RWPE1 (cell line): ENCODE results near the gene FAM76B.
A peak's percentile ranks its signal among the peaks of the same experiment; 100 is the strongest.

Source experiments
- CTCF ChIA-PET: fragments of 350-600 bp; sonication (Branson Sonifier 250); formaldehyde crosslinking; extraction: SDS; loops from one replicate; lab custom pipeline; 2021; lab: Yijun Ruan, JAX
- POLR2A ChIA-PET: fragments of 400-600 bp; formaldehyde crosslinking; extraction: SDS; loops from one replicate; lab custom pipeline; 2020; ENCODE audit warnings: antibody characterized with exemption; ENCODE audit not compliant: low non-redundant PET; lab: Yijun Ruan, JAX
- DNase-seq: peaks from one replicate; pipeline ENCODE4 v3.0.0; 2012; ENCODE audit warnings: low spot score
- H3K27ac ChIP-seq: fragments of 450-650 bp; 2 replicates; pipeline ENCODE4 v1.5.1; 2017
- TF ChIP-seq, protein P1 (sequence below): fragments of 450-650 bp; conservative IDR thresholded peaks from 2 replicates; pipeline ENCODE4 v1.5.1; 2017; ENCODE audit warnings: low read depth, mild to moderate bottlenecking

The FAM76B gene

DNA sequence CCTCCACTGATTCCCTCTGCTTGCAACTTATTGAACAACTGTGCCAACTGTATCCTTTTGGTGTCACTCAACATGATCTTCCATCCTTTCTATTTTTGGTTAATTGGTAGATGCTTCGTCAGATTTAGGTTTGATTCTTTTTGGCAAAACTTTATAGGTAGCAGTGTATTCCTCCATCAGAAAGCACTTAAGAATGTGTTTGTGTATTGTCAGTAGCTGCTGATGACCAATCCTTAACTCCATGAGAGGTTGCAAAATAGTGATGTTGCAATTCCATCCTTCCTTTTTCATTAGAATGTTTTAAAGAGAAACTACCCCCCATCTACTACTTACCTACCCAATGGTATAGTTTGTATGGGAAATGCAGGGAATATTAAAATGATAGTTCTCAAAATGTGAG is 22.1 kb downstream of the FAM76B start:
- ChIA-PET CTCF (interaction anchor here (0.6 kb wide), 1 partner anchor 1145 kb away, joined by 4 read pairs; no protein-coding TSS in a partner anchor), POLR2A (no interaction called here)
- H3K27ac ChIP-seq: no peak overlapping the region
- DNase-seq: no peak
- TF ChIP-seq, protein P1, sequence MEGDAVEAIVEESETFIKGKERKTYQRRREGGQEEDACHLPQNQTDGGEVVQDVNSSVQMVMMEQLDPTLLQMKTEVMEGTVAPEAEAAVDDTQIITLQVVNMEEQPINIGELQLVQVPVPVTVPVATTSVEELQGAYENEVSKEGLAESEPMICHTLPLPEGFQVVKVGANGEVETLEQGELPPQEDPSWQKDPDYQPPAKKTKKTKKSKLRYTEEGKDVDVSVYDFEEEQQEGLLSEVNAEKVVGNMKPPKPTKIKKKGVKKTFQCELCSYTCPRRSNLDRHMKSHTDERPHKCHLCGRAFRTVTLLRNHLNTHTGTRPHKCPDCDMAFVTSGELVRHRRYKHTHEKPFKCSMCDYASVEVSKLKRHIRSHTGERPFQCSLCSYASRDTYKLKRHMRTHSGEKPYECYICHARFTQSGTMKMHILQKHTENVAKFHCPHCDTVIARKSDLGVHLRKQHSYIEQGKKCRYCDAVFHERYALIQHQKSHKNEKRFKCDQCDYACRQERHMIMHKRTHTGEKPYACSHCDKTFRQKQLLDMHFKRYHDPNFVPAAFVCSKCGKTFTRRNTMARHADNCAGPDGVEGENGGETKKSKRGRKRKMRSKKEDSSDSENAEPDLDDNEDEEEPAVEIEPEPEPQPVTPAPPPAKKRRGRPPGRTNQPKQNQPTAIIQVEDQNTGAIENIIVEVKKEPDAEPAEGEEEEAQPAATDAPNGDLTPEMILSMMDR: no peak

DNA sequence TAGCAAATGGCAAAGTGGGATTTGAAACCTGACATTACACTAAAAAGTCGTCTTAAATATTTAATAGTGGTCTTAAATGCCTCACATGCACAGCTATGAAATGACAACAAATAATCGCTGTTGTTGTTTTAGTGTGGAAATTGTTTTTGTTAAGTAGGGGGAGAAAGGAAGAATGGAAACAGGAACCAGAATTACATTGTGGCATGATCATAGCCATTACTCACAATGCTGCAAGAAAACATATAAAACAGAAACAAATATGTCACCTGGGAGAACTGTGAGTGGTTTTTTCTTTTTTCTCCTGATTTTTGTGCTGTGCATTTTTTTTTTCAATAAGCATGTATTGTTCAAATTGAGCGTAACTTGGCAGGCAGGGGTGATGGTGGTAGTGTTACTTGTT is 22.9 kb downstream of the FAM76B start:
- POLR2A ChIA-PET: no interaction called here
- H3K27ac ChIP-seq: no peak overlapping the region
- TF ChIP-seq, protein P1: no peak
- CTCF ChIA-PET: interaction anchor here (0.8 kb wide), 1 partner anchor 612 kb away, joined by 3 read pairs; no protein-coding TSS in a partner anchor
- no peak for DNase-seq

DNA sequence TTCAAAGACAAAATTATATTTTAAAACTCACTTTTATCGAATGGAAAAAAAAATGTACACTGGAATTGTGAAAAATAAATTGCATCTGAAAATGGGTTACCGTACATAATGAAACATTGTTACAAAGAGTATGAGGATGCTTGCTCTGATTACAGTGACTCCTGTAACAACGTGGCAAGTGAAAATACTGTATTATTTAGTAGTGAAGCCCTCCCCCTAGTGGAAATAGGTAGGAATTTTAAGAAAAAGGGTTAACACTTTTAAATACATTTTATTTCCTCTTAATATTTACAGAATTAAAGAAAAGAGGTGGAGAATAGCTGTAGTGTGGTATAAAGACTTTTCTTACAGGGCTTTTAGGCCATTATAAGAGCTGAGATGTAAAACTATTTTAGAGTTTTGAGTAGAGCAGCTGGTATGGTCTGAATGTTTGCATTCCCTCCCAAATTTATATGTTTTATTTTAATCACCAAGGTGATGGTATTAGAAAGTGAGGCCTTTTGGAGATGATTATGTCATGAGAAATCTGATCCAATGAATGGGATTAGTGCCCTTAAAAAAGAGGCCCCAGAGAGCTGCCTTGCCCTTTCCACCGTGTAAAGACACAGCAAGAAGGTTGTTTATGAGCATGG is 25.2 kb downstream of the FAM76B start:
- H3K27ac ChIP-seq: no peak overlapping the region
- TF ChIP-seq, protein P1: peak; percentile 61
- DNase-seq: peak; percentile 46
- POLR2A ChIA-PET: no interaction called here
- CTCF ChIA-PET: interaction anchor here (0.5 to 1.4 kb wide), 3 partner anchors 562 to 773 kb away, joined by 3 to 8 read pairs (median 3); no protein-coding TSS in a partner anchor

DNA sequence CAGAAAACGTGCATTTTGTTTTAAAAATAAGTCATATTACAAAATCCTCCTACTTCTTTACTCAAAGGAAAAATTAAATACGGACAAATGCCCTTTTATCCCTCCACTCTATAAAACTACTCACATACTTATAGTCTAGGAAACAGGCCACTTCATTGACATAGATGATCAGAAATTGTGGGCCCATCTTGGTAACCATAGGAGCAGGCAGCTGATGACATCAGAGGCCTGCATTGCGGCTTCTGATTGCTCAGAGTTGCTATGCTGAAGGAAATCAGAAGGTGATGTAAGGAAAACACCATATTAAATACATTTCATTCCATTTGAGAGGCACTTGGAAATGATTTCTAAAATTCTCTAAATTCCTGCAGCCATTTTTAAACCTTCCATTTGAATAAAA is 27.0 kb downstream of the FAM76B start:
- CTCF ChIA-PET: interaction anchor here (0.8 to 2.6 kb wide), 3 partner anchors 56 to 611 kb away, joined by 3 to 15 read pairs (median 3); no protein-coding TSS in a partner anchor
- TF ChIP-seq, protein P1: no peak

DNA sequence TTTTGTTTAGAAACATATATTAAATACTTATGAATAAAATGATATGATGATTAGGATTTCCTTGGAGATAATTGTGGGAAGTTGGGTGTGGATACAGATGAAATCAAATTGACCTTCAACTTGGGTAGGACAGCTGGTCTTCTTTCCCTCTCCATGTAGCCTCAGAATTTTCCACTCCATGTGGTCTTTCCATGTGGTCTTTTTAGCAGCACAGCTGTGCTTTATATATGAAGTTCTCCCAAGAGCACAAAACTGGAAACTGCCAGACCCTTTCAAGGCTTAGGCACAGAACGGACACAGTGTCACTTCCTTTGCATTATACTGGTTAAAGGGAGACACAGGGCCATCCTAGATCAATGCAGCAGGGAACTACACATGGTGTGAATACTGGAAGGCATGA is 28.6 kb downstream of the FAM76B start:
- TF ChIP-seq, protein P1: no peak
- POLR2A ChIA-PET: no interaction called here
- no peak overlapping the region for H3K27ac ChIP-seq
- no peak for DNase-seq
- CTCF ChIA-PET: interaction anchor here (0.6 to 0.7 kb wide), 2 partner anchors 11 to 26 kb away, joined by 3 to 6 read pairs; no protein-coding TSS in a partner anchor

More for the DNA sequence above, 27.0 kb downstream of the FAM76B start:
- DNase-seq: no peak
- POLR2A ChIA-PET: no interaction called here
- H3K27ac ChIP-seq: no peak overlapping the region

DNA sequence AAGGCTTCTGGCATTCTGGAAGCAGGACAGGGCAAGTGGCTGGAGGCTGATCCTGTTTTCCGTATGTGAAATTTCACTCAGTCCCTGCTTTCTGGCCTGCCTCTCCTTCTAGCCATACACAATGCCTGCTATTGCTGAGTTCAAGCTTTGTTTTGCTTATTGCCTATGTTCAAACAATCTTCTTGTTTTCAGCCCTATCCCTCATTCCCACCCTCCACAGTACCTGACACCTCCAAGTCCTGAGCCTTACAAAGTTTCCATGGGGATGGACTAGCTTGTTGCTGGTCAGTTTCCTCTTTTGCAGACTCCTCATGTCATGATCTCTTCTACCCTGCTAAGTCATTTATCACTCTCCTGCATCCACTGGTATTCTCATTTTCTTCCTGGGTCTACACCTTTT is 38.1 kb downstream of the FAM76B start:
- TF ChIP-seq, protein P1: no peak
- POLR2A ChIA-PET: no interaction called here
- DNase-seq: no peak
- H3K27ac ChIP-seq: no peak overlapping the region
- CTCF ChIA-PET: interaction anchor here (0.5 kb wide), 1 partner anchor 683 kb away, joined by 3 read pairs; no protein-coding TSS in a partner anchor
